ENCODE measurements around the gene GATAD2B.

Gene GATAD2B
- 55.3 to 72.6 reads per million in 2 donors for total RNA-seq

DNA sequence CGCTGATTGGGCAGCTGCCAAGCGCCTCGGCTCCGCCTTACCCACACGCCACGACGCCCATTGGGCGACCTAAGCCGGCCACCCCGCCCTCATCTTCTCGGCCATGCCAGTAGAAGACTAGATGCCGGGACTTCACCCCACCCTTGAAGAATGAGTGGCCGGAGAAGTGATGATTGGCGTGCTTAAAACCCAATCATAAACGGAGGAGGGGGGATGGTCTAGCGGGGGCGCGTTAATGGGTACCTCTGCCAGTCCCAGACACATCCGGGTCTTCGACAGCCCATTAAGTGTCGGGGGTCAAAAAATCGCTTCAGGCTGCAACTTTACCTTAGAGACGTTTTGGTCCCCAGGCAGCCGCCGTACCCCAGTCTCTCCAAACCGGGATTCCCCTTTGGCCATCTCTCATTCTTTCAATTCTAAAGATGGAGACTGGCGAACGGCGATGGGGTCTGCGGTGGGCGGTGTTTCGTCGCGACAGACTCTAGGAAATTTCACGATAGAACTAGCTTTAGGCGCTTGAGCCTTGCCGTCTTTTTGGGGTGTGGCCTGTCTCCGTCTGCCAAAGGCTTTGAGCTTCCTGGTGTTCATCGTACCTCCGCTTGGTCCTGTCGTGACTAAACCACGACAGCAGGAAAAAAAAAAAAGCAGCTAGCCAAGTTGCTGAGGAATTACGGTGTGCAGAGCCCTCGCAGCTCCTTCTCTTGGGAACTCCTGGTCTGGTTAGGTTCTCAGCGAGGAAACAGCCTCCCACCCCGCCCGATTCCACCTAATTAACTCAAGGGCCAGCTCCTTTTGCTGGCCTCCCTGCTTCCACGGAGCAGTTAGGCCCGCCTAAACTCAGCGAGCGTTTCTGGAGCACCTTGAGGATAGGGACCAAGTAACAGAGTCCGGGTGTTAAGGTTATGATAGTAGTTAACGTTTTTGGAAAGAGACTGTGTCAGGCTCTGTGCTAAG, at the start of gene GATAD2B:
Gene GATAD2B, minus strand, starts transcription at position 1 of the 954 bp plus-strand sequence. CDS start 94,625 bp downstream, outside the sequence.
- DNase-seq: peak; percentile 95

DNA sequence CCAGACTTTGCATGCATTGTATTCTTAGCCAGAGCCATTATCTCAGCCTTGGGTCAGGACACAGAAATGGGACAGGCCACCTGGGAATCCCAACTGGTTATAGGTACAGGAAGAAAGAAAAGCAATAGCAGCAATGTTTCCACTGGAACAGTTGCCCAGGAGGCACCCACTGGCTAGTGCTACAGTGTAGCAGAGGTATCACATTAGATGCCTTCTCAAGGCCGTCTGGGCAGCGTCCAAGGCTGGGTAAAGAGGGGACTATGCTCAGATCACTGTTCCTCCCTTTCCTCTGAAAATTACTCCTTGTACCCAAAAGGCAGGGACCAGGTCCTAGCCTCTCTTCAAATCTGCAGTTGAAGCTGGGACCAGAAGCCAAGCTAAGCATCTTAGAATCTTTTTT, 47.6 kb upstream of the GATAD2B start:
- DNase-seq: no peak

DNA sequence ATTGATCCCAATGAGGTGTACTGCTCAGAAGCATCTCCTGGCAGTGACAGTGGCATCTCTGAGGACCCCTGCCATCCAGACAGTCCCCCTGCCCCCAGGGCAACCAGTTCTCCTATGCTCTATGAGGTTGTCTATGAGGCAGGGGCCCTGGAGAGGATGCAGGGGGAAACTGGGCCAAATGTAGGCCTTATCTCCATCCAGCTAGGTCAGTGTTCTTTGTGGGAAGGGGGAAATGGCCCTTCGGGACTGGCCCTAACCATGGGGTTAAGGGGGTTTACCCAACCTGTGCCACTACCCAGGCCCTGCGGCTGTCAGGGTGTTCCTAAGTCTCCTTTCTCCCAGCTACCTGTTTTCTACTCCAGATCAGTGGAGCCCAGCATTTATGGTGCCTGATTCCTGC, 46.2 kb upstream of the GATAD2B start:
- DNase-seq: no peak

DNA sequence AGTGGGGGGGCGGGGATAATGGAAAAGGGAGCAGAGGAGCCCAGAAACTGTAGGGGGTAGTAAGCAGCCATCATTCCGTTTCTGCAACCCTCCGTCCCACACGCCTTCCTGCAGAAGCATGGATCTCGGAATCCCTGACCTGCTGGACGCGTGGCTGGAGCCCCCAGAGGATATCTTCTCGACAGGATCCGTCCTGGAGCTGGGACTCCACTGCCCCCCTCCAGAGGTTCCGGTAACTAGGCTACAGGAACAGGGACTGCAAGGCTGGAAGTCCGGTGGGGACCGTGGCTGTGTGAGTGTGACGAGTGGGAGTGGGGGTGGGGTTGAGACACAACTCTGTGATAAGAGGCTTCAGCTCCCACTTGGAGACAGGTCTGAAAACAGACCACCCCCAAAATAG, 45.6 kb upstream of the GATAD2B start:
- no peak for DNase-seq

DNA sequence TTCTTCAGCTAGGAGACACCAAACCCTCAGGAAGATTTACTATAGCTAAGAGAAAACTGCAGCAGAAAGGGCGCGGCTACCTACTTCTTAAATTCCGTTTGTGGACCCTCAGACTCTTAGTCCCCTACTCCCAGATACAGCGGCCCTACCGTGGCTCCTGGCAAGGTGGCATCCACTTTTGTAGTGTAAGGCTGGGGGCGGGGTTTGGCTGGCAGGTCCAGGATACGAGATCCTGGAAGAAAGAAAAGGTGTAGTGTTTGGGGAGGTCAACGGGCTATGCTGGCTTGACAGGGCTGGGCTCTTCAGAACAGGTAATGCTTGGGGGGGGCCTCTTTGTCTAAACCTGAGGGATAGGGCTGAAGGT, 45.2 kb upstream of the GATAD2B start:
- no peak for DNase-seq

DNA sequence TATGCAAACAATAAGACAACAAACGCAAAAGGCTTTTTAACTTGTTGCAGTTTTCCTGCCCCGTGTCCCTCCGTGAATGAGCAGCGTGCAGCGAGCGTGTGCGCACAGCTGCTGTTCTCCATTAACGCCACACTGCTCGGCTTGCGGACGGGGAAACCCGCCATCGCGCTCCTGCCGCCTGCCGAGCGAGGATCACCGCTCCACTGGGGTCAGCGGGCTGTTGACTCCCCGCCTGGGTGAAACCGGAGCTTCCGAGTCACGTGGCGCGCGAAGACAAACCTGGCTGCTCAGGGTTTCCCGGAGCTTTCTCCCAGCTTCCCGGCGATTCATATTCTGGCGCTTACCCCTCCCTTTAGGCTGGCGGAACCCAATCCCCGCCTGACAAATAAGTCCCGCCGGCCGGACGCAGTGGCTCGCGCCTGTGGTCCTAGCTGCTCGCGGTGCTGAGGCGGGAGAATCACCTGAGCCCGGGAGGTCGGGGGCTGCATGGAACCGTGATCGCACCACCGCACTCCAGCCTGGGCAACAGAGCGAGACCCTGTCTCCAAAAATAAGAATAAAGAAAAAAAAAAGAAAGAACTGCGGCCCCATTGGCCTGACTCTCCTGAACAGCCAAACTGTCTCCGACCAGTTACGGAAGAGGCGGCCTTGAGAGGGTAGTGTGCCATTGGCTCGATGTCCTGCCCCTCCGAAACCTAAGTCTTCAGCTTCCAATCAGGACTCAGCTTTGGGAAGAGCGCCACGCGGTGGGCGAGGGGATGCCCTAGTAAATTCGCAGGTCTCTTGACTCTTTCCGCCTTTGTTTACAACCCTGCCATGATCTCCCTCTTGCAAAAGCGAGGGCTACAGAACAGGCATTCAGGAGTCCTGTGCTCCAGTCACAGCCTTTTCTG, 44.6 kb upstream of the GATAD2B start, which contains the start of gene CREB3L4:
Gene CREB3L4, plus strand, starts transcription at position 796 of the 893 bp plus-strand sequence. CDS start 624 bp downstream, outside the sequence.
- peak; percentile 70 for DNase-seq

DNA sequence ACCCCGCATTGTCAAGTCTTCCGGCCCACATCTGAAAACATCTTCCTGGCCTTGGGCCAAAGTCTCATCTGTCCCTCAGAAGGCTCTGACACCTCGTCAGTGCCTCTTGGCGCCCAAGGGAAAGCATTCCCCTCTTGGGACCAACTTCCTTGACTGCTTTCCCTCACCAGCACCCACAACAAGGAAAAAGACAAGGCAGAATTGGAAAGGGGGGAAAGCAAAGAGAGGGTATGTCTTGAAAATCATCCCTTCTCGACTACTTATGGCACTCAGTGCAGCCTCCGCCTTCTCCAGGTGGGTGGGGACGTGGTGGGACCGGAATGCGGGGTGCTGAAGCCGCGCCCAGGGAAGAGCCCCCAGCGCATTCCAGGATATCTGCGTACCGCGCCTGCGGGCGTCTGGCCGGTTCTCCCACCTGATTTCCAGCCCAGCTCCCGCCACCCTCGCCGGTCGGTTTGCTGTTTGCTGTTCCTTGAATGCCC, 41.1 kb upstream of the GATAD2B start:
- DNase-seq: no peak

DNA sequence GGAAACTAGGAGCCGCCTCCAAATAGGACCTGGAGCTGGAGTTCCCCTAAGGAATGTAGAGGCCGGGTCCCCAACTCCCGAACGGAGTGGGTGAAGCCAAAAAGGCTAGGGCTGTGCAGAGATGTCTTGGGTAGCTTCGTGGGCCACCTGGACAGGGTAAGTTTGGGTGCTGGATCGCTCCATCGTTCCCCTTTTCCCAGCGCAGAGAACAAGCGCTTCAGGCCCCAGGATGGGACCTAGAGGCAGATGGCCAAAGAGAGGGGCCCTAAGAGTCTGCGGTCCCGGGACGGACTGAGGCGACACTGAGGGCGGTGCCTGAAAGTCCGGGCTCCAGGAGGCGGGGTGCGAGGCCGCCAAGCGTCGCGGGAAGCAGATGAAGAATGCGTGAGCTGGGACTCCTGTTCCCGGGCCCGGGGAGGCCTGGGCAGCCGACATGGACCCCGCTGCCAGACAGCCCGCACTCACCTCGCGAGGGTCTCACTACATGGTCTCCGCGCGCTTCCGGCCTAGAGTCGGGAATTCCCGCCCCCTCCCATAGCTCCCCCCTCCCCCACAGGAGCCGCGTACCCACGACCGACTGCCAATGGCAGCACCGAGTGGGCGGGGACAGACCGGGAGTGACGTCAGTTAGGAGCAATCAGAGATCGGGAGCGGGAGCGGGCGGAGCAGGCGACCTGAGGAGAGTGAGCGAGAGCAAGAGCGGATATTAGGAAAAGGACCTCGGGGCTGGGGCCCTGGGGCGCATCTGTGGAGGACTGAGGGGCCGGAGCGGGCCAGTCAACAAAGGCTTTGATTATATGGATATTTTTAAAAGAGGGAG, 40.5 kb upstream of the GATAD2B start, which contains the start of gene SLC39A1:
Gene SLC39A1, minus strand, starts transcription at position 508 of the 820 bp plus-strand sequence. CDS start 822 bp downstream, outside the sequence.
- peak; percentile 97 for DNase-seq

DNA sequence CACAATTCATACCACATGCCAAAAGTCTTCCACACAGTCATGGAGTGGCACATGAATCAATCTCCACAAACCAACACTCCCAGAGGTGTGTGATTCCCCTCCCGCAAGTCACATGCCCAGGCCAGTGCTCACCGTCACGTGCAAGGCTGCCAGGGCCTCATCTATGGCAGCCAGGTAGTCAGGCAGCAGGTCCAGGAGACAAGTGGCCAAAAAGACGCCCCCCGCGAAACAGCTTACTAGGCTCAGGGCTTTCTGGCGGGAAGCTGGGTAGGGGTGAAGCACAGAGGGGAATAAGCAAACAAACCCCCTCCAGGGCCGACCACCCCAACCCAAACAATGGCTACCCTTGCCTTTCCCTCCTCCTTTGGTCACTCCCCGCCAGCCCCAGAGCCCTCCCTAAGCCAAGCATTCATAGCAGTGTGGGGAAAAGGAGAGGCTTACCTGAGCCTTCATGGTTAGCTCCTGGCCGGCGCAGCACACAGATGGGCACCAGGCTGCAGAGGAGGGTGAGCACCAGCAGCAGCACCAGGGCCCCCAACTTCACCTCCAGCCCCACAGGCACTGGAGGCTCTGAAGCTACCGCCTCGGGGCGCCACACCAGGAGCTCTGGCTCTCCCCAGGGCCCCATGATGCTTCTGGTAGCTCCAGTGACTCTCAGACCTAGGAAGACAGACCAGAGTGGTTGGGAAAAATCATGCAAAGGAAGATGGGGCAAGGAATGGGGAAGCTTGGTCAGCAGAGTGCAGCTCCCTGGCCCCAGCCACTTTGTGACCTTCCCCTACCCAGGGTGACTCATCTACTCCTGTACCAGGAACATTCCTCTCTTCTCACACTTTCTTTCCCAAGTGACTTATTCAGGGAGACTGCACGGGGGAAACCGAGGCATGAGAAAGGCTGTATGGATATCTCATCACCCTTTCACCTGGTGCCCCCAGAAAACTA, 39.6 kb upstream of the GATAD2B start:
- DNase-seq: no peak

DNA sequence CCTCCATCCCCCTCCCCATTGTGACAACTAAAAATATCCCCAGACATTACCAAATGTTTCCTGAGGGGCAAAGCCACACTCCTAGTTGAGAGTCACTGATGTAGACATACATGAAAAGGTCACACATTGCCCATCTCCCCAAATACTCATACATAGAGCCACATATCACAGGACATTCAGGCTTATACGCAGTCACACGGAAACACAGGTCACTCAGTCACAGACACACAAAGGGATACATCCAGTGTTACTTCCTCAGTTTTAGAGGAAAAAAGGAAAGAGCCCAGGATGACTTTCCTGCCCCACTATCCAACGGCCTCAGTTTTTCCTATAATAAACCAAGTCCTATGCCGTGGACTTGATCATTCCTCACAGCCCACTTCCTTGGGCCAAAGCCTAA, 38.6 kb upstream of the GATAD2B start:
- DNase-seq: no peak

DNA sequence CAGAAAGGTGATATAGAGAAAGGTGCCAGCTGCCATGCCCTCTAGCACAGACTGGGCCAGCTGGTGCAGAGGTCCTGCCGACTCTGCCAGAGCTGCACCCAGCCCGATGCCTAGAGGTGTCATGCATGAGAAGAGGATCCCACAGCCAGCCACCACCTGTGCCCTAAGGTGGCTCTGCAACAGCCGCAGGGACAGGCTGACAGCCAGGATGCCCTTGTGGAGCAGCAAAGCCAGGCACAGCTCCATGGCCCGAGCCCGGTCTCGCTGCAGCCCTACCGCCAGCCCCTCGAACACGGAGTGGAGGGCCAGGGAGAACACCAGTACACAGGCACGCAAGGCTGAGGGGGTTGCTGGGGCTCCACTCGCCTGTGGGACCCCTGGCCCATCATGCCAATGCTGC, 37.4 kb upstream of the GATAD2B start:
- no peak for DNase-seq

DNA sequence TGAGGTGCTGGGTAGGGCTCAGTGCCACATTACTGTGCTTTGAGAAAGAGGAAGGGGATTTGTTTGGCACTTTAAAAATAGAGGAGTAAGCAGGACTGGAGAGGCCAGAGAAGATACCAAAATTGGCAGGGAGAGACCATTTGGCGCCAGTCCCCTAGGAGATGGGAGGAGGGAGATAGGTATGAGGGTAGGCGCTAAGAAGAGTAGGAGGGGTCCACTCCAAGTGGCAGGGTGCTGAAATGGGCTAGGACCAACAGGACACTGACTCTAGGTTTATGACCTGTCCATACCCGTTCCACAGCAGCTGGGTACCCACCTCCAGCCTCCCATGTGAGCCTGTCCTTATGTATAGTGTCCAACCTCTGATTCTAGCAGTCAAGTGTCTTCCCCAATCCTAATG, 36.7 kb upstream of the GATAD2B start:
- DNase-seq: no peak

DNA sequence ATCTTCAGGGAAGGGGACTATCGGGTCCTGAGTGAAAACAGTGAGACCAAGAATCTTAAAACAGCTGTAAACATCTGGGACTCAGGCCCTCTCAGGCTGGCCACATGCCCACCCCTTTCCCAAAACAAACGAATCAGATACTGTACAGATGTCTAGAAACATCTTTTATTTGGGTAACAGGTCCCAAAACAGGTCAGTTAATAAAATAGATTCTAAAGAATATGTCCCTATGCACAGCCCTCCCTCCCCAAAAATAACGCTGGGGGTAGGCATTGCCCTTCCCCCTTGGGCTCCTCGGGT, 36.1 kb upstream of the GATAD2B start:
- no peak for DNase-seq

DNA sequence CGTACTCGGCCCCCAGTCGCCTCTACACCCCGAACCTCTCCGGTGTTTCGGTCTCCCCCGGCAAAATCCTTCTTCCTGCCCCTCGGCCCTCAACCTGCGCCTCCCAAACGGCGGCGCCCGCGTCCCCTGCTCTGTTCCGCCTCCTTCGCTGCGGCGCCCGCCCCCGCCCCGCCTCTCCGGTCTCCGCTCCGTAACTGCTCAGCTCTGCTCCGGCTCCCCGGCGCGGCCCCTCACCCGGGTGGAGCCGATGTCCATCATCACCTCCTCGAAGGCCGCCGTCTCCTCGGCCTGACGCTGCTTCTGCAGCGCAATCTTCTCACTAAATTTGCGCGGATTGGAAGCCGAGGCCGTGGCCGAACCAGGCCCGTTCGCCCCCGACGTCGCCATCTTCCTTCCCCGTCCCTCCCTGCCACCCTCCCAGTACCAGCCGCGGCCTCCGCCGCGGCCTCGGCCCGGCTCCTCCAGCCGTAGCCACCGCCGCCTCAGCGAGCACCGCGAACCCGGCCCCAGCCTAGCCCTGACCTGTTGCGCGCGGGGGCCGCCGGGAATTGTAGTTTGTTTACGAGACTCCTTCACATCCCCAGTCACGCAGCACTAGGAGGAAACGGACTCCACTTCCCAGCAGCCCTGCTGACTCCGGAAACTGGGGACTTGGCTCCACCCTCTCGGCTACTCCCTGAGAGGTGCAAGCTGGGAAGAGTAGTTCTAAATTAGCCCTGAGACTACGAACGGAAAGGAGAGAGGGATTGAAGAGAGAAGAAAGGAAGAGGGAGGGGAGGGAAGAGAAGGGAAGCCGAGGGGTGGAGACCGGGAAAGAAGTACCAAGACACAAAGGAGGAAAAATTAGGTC, 35.6 kb upstream of the GATAD2B start, which contains the start of gene CRTC2:
Gene CRTC2, minus strand, starts transcription at position 502 of the 850 bp plus-strand sequence. Its CDS starts 115 bp downstream, at position 387.
- peak; percentile 97 for DNase-seq

DNA sequence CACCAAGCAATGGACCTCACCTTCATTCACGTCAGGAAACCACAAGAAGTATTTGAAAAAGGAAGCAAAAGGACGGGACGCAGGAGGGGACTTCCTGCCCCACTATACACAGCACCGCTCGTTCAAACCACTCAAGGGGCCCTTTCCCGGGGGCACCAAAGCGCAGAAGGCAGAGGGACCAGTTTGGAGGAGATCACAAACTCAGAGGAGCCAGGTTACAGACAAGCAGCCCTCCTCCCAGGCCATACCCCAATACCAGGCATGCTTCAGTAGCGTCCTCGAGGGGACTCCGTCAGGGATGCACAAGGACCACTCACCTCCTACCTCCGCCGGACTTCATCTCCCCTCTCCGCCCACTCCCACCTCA, 35.0 kb upstream of the GATAD2B start:
- no peak for DNase-seq

DNA sequence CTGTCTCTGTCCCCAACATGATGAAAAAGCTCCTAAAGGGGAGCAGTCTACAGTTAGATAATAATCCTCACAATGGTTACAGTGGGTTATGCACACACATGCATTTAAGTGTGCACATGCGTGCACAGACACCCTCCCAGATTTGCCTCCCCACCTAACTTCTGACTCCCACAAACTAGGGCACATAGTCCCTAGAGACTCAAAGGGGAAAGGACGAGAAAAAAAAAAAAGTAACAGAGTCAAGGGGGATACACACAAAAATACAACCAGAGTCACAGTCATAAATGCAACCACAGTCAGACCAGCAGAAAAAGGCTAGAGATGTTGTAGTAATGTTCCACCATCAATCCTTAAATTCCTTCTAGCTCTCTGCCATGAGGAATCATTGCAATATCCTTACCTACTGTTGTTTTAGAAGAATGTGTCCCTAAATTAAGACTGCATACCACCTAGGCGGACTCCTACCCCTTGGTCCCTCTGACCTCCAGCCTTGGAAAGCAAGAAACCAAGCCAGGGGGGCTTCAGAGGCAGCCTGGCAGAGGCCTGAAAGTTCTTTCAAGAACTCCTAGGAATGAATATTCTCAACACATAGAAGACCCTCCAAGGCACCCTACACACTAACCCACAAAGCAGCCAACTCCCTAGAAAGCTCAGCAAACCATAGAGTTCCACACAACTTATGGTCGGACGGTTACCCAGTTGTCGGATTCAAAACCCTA, 34.4 kb upstream of the GATAD2B start:
- no peak for DNase-seq

DNA sequence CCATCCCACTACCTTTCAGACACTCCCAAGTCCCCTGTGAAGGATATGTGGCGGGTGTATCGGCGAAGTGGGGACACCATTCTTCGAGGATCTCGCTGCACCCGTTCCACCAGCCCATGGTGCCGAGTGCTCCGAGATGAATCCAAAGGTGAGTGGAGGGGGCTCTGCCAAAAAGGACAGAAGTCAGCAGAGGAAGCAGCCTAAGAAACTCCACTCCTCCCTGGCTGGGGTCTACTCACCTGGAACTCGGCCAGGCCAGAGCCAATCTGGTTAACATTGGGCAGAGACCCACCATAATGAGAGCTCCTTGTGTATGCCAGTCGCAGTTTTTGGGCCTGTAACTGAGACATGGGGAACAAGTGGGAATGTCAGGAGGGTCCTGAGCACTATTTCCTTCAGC, 32.1 kb upstream of the GATAD2B start:
- no peak for DNase-seq

DNA sequence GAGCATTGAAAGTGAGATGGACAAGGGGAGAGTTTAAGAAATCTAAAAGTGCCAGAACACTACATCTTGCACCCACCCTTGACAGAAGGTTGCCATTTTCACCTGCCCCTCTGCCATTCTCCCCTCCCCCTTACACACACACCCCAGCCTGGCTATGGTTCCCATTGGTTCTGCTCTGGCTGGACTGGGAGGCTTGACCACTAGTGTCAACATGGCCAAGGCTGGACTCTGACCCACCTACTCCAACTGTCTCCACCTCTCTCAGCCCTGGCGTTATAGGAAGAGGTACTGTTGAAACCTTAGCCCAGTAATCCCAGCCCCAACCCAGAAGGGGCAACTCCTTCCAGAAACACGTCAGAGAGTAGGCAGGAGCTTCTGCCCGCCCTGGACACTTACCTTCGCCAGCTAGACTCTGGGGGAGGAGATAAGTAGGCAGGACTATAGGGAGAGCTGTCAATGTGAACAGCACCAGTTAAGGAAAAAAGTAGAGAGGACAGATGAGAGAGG, 31.1 kb upstream of the GATAD2B start:
- DNase-seq: no peak

DNA sequence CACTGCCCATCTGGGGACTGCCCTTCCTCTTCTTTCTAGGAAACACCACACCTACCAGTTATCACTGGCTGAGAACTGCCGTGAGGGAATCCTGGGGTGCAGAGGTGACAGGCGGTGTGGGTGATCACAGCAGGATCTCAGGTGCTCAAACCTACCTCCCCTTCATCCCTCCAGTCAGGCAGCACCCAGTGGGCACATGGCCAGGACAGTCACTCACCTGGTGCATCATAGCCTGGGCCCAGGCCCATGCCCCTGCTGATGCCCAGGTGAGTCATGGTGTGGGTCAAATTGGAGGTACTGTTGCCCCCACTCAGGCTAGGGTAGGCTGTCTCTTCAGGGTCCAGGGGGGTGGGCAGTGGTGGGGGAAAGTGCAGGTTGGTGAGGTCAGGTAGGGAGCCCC, 29.0 kb upstream of the GATAD2B start:
- DNase-seq: no peak
